CD4-positive, alpha-beta T cell treated with Interferon alpha-2 for 1 hour (primary cell): ENCODE results near the gene RABGAP1.

ENCODE experiments used
- DNase-seq, 2 donors: peaks; one replicate each; pipeline ENCODE4 v3.0.0-alpha.2; 2020 to 2022

The RABGAP1 gene

DNA sequence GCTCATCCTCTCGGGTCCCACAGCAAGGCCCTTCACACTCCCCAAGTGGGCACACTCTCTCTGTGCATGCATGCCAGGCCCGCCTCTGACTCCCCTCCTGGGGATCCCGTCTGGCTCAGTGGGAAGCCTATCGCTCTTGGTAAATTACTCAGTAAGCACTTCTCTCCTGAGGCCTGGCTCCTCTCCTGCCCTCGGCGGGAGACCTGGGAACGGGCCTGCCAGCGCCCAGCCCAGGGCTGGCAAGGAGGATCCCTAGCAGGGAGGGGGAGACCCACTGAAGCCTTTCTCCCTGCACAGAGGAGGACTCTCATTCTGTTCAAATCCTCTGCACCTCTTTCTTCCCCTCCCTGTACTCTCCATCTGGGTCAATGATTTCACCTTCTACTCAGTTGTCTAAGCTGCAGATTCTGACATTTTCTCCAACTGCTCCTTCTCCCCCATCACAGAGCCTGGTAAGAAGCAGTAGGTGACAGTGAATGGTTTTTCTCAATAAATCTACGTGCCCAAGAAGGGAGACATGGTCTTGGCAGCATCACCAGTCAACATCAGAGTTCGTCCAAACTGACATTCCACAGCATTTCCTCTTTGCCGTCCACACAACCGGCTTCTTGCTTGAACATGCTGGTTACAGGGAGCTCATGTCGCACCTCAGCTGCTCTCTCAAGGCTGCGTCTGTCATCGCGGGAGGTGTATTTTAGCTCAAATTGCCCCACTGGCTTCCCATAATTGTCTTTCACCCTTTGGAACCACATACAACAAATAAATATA, 174.5 kb downstream of the RABGAP1 start:
- DNase-seq: no peak

DNA sequence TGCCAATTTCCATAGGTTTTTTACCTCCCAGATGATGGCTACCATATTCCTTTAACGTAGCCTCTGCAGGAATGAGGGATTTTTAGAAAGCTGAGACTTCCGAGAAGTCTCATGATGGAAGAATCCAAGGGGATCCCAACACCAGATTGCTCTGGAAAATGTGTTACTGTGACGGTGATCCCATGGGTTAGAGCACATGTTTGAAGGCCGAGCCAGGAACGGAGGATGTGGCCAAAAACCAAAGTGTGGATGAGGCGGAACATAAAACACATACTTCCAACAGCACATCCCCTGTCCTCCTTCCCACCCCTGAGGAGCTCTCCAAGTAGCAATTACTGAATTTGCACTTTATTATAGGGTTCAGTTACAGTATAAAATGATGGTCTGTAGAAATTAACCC, 175.2 kb downstream of the RABGAP1 start:
- no peak for DNase-seq

DNA sequence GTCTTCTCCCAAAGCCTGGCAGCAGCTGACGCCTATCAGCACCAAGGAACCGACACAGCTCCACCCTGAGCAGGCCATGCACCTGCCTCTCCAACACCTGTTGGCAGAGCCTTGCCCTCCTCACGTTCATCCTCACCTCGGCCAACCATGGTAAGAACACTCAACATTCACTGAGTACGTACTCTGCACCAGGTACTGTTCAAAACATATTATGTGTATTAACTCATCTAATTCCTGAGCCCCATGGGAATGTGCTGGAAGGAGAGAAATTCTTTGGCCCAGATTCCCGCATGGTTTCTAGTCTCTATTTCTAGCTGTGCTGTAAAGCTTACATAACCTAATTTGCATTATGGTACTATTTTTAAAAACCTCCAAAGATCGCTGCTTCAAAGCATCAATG, 178.7 kb downstream of the RABGAP1 start:
- no peak for DNase-seq

DNA sequence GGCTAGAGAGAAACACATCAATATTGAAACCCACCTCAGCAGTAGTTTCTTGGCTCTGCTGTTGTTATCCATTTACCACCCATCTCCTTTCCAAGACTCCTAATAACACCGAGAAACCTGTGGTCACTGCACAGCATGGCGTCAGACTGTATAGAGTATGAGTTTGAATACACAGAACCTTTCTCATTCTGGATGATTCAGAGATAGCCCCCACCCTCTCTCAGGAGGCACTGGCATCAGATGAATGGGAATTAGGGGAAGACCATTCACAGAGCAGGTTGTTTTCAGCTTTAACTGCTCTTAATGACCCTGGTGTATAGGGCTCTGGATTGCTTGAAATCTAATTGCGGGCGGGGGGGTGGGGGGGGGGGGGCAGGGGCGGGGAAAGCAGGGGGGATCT, 179.3 kb downstream of the RABGAP1 start:
- no peak for DNase-seq

DNA sequence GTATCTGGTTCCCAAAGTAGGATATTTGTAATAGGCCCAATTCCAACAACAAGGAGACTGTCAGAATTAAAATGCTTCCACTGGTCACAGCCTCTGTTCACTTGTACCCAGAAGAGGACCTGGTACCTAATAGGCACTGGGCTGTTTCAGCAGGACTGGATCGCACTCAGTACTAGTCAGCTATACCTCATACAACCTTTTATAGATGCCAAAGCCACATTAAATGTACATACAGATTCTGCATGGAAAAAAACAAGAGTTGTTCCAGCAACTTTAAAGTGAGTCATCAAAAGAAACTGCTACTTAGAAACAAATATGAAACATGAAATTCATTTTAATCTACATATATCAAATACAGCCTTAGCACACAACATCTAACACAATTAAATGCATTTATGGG, 180.1 kb downstream of the RABGAP1 start:
- DNase-seq: no peak

DNA sequence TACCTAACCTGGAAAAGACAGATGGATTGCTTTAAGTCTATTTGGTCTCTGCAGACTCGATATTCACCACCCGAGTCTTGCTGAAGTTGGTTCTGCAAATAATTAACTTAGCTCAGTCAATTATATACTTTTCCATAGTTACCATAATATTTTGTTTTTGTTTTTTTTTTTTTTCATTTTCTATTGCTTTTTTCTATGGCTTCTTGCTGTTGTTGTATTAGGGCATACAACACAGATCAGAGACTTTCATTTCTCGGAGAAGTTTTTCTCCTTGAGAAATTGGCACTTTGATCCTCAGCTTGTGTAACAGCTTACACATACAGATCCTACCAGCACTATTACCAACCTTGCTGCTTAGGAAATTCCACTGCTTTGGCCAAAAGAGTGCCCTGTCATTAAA, 180.6 kb downstream of the RABGAP1 start:
- DNase-seq: no peak

DNA sequence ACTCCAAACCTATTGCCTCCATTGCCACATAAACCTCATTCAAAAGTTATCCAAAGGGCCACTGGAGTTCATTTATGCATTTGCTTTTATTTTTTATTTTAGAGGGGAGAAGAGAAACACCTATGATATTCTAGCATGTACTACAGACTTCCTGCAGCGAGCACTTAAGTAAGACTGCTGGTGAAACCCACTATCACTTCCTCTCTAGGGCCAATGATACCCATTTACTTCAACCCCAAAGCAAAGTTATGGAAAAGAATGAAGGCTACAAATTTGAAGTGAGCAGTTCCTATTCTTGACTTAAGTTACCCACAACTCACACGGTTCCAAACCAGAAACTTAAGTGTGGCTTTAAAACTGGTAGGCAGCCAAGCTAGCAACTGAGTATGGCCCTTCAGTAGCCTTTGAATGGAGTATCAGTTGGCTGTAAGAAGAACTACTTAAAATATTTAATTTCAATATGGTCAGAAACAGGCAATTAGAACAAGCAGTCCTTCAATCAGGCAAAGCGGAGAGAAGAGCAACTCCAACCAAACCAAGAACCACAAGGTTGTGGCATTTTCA, 186.8 kb downstream of the RABGAP1 start:
- no peak for DNase-seq

DNA sequence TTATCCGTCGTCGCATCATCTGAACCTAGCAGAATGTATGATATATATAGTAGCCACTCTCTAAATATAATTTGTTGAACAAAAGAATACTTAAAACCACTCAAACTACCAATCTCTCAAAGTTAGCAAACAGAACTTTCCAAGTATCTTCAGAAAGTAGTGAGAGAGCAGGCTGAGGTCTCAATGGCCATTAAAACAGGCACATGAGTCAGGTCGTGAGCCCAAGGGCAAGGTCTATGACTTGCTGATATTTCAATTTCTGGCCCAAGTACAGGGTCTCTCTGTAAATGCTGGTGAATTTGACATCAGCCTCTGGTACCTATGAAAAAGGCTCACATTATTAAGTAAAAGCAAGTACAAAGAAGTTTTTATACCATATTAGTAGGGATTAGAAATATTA, 187.8 kb downstream of the RABGAP1 start:
- DNase-seq: no peak

DNA sequence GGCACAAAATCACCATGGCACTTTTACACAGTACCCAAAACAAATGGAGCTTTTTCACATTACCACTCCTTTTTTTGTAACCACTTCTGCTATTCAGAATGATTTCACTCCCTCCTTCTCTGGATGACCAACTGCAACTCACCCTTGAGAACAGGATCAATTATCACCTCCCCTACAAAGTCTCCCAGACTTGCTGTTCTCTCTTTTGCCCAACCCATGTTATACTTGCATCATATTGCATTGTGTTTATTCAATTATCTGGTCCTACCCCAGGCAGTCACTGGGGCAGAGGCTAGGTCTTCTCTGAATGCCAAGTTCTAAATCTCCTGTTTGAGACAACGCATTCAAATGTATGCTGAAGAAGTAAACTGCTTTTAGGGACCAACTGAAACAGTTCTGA, 188.6 kb downstream of the RABGAP1 start:
- no peak for DNase-seq

DNA sequence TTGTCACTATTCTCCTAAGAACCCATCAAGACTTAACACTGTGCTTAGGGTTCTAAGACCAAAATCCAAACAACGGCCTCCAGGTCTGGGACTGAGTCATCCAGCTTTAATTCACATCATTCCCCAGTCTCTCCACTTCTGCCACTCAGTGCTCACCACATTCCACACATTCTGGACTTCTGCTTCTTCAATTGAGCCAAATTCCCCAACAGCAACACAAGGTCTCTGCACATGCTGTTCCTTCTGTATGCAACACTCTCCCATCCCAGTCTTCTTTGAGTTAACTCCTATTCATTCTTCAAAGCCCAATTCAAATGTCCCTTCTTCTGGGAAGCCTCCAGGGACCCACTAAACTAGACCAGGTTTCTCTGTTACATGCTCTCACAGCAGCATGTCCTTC, 190.4 kb downstream of the RABGAP1 start:
- no peak for DNase-seq

DNA sequence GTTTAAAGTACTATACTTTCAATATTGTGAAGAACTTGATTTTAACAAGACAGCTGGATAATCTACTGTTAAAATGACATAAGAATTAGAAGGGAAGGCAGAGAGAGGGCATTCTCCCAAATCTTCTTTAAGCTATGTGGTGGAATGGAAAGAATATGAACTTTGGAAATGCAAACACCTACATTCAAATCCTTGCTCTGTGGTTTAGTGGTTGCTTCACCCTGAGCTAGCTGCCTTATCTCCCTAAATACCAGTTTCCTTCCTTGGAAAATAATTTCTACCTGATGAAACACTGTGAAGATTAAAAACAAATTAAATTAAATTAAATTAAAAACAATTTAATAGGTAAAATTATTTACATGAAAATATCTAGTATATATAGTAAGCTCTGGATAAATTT, 191.2 kb downstream of the RABGAP1 start:
- no peak for DNase-seq

DNA sequence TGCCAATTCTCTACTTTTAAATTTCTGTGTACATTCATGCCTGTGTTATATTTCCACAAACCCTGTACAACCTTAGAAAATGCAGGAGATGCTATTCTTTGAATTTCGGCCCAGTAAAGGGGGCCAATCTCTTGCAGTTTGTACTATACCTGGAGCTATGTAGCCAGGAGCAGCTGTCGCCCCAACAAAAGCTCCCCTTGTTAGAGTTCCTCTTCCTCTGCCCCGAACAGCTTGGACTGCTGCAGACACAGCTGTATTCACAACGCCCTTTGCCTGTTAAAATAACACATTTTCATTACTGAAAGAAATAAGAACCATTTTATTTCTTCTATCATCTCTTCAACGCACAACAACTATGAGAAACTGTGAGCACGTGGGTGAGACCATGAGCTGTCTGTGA, 191.9 kb downstream of the RABGAP1 start:
- DNase-seq: no peak

DNA sequence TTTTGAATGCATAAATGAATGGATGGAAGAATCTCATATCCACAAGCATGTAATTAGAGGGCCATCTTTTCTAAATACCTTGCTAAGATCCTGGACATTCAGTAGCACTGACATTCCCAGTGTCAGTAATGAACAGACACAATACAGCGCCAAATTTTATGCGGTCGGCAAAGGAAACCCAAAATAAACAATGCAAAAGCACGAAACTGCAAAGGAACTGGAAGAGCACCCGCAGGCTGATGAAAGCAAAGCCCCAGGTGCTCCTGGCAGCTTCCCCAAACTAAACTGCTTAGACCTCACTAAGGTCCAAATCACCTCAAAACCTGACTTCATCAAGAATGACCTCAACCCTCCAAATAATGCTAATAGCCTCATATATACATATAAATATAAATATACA, 194.6 kb downstream of the RABGAP1 start:
- DNase-seq: no peak

DNA sequence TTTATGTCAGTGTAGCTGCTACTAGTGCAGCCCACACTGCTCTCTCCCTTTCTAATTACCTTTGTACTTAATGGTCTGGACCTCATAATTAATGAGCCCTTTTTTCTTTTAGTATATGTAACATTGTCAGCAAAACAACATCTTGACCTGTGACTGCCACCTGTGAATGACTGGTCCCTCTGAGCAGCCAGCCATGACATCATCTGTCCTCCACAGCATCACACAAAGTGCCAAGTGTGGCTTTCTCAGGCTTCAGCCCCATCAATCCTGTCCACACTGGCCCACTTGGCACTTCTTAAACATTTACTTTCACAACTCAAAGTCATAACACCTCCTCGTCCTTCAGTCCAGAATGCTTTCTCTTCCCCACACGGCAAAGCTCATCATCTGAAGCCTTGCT, 197.3 kb downstream of the RABGAP1 start:
- DNase-seq: no peak

DNA sequence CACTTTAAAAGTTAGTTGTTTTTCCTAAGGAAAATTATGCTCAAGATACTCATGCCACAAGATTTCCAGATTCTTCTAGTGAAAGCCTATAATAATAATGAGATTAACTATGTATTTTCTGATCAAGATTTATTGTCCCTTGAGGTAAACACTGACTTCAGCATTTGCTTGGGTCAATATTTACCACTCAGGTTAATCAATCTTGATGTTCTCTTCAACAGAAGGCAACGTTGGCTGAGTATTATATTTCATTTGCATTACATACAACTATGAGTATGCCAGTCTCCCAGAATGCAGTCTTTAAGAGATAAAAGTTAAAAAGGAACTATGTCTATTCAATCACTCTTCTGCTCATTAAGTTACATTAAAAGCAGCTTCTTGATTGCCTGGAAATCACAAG, 208.2 kb downstream of the RABGAP1 start:
- no peak for DNase-seq

DNA sequence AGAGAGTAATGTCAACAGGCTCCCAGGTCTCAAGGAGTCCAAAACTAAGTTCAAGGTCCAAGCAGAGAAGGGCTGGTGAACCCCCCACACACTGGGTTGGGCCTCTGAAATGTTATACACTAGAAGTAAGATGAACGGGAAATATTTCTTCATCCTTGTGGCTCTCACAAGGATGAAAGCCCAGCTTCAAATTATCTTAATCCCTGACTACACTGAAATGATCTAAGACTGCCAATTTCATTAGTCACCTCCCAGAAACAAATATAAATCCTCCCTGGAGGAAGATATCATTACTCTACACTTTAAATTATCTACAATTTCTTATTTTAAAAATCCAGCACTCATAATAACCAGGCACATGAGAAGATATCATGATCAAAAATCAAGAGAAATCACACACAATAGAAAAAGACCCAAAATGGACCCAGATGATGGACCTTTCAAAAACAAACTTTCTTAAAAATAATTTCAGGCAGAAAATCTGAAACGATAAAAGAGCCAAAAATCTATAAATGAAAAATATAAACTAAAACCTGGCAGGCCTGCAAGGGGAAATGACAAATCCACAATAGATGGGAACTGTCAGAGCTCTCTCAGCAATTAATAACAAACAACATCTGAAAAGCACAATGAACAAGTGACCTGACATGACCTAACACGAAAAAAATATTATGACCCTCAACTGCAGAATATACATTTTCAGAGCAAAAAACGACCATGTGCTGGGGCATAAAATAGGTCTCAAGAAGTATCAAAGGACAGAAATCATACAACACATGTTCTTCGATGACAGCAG, 210.1 kb downstream of the RABGAP1 start:
- no peak for DNase-seq
